ENCODE measurements around the gene KRIT1. TPM values are rescaled to one million over a fixed set of nuclear protein-coding genes. Genes with fewer than 3 reads are reported as not detected.

The KRIT1 gene
- total RNA-seq, 1 donor from 2014 or later, result 52.9 TPM

- no peak for TF ChIP-seq CTCF (IDR thresholded peaks at IDR 0.05; ENCODE audit: insufficient read depth, low read length, poor library complexity, severe bottlenecking)
- Histone ChIP-seq H3K27me3 (ENCODE audit: control insufficient read depth, insufficient read depth, low read length) (no peaks in the 10 kb centered on the region), H3K36me3 (ENCODE audit: control insufficient read depth, insufficient read depth, low read length) (no peaks in the 10 kb centered on the region), H3K4me3 (ENCODE audit: low read depth, low read length) (no peak overlapping the region)
- no peak for DNase-seq (ENCODE audit: low read depth)
Measured at GRCh38 chr7:92268921-92269320, 23.2 kb upstream of the KRIT1 start.

- Histone ChIP-seq H3K4me3 (ENCODE audit: low read depth, low read length) (no peak overlapping the region), H3K36me3 (ENCODE audit: control insufficient read depth, insufficient read depth, low read length) (no peaks in the 10 kb centered on the region), H3K27me3 (ENCODE audit: control insufficient read depth, insufficient read depth, low read length) (no peaks in the 10 kb centered on the region)
- TF ChIP-seq CTCF (IDR thresholded peaks at IDR 0.05; ENCODE audit: insufficient read depth, low read length, poor library complexity, severe bottlenecking), result no peak
- no peak for DNase-seq (ENCODE audit: low read depth)
Measured at GRCh38 chr7:92266415-92267241, 20.9 kb upstream of the KRIT1 start.

- TF ChIP-seq CTCF (IDR thresholded peaks at IDR 0.05; ENCODE audit: insufficient read depth, low read length, poor library complexity, severe bottlenecking), result no peak
- no peak overlapping the region for H3K4me3 ChIP-seq (ENCODE audit: low read depth, low read length)
- no peaks in the 10 kb centered on the region for H3K36me3 ChIP-seq (ENCODE audit: control insufficient read depth, insufficient read depth, low read length)
- no peaks in the 10 kb centered on the region for H3K27me3 ChIP-seq (ENCODE audit: control insufficient read depth, insufficient read depth, low read length)
- DNase-seq (ENCODE audit: low read depth), result no peak
Measured at GRCh38 chr7:92260248-92260781, 14.6 kb upstream of the KRIT1 start.

GRCh38 chr7:92259610-92260247 is 14.0 kb upstream of the KRIT1 start:
- no peak for TF ChIP-seq CTCF (IDR thresholded peaks at IDR 0.05; ENCODE audit: insufficient read depth, low read length, poor library complexity, severe bottlenecking)
- H3K4me3 ChIP-seq (ENCODE audit: low read depth, low read length), result no peak overlapping the region
- DNase-seq (ENCODE audit: low read depth), result no peak
- H3K27me3 ChIP-seq (ENCODE audit: control insufficient read depth, insufficient read depth, low read length), result no peaks in the 10 kb centered on the region
- H3K36me3 ChIP-seq (ENCODE audit: control insufficient read depth, insufficient read depth, low read length), result no peaks in the 10 kb centered on the region

GRCh38 chr7:92259062-92259461 is 13.3 kb upstream of the KRIT1 start:
- Histone ChIP-seq H3K4me3 (ENCODE audit: low read depth, low read length) (no peak overlapping the region), H3K36me3 (ENCODE audit: control insufficient read depth, insufficient read depth, low read length) (no peaks in the 10 kb centered on the region), H3K27me3 (ENCODE audit: control insufficient read depth, insufficient read depth, low read length) (no peaks in the 10 kb centered on the region)
- no peak for TF ChIP-seq CTCF (IDR thresholded peaks at IDR 0.05; ENCODE audit: insufficient read depth, low read length, poor library complexity, severe bottlenecking)
- no peak for DNase-seq (ENCODE audit: low read depth)
